Adrenal gland (tissue), 5 donors: ENCODE measurements around the gene BRMS1.

Experiments
- CTCF ChIP-seq, 6 experiments: fragments of 450-650 bp in 4 of 6; fragments of 200-600 bp in 2 of 6; sonication (generic) in 1 of 6; IDR thresholded peaks; 1 replicate in 5 of 6; 2 replicates in 1 of 6; pipeline versions ENCODE4 v1.5.1 to v1.8.0; 2016 to 2021; ENCODE audit warnings: antibody characterized with exemption in 6 of 6, mild to moderate bottlenecking in 2 of 6, moderate library complexity in 1 of 6
- POLR2A ChIP-seq, 2 donors: fragments of 450-650 bp; IDR thresholded peaks; one replicate each; pipeline ENCODE4 v1.6.1; 2017; ENCODE audit warnings: antibody characterized with exemption in 2 of 2, mild to moderate bottlenecking in 2 of 2, moderate library complexity in 1 of 2
- donor health status: DM: no; HTN: no; CAD: no.

GRCh38 chr11:66315498-66315885 lies 29.4 kb downstream of the BRMS1 start:
- TF ChIP-seq CTCF (IDR thresholded peaks at IDR 0.05) (no peak), POLR2A (IDR thresholded peaks at IDR 0.05) (no peak)
